ENCODE data around the gene BORCS5.

DNA sequence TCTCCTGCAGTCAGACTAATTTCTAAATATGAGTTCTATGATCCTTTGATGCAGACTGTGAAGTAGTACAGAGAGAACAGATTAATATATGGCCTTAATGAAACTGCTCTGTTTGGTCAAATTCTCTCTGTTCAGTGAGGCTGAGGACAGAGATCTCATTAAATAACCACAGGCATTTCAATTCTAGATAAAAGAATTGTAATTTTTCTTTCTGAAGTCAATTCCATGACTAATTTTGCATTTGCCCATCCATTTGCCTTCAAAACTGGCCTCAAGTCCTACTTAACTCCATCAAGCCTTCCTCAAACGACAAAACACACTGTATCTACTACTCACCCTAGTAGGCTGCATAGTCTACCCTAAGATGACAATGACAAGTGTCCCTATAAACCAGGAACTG, 138.7 kb downstream of the BORCS5 start:
- TF ChIP-seq, protein P1, sequence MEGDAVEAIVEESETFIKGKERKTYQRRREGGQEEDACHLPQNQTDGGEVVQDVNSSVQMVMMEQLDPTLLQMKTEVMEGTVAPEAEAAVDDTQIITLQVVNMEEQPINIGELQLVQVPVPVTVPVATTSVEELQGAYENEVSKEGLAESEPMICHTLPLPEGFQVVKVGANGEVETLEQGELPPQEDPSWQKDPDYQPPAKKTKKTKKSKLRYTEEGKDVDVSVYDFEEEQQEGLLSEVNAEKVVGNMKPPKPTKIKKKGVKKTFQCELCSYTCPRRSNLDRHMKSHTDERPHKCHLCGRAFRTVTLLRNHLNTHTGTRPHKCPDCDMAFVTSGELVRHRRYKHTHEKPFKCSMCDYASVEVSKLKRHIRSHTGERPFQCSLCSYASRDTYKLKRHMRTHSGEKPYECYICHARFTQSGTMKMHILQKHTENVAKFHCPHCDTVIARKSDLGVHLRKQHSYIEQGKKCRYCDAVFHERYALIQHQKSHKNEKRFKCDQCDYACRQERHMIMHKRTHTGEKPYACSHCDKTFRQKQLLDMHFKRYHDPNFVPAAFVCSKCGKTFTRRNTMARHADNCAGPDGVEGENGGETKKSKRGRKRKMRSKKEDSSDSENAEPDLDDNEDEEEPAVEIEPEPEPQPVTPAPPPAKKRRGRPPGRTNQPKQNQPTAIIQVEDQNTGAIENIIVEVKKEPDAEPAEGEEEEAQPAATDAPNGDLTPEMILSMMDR (IDR thresholded peaks at IDR 0.05), result no peak
- TF ChIP-seq EZH2 (IDR thresholded peaks at IDR 0.05; ENCODE audit: borderline replicate concordance, insufficient read depth, low read depth, low read length, poor library complexity, severe bottlenecking), result no peak
